ENCODE measurements around the gene SPACA9.

The SPACA9 gene

DNA sequence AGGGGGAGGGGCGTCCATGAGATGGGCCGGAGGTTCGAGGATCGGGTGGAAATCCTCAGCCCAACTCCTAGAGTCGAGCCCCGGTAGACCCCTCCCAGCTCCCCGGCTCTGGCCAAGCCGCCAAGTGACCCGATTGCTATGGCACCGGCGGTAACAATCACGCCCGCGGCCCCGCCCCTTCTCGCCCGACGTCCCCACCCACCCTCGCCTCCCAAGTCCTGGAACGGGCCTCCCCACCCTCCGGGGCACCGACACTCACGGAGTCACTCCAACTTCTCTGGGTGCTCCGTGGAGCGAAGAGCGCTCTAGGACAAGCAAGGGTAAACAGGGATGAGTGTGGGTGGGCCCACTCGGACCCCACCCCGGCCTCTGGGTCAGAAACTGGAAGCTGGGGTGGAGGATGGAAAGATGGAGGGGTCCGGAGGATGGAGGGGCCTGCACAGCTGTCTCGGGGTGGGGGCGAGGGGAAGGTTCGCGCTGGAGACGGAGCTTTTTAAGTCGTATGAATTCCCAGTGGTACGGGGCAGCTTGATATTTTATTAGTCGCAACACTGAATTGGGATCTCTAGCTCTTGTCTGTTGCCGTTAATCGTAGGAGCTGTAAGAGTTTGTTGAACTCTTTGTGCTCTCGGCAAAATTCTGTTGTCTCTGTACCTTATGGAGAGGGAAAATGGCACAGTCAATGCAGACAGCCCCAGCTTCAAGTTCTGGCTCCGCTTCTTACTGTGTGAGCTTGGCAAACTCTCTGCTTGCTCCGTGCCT lies at the start of gene SPACA9:
Gene SPACA9, plus strand, starts transcription at position 204 of the 762 bp plus-strand sequence. CDS start 5,050 bp downstream, outside the sequence.
- DNase-seq (ENCODE audit: low read depth) = no peak

DNA sequence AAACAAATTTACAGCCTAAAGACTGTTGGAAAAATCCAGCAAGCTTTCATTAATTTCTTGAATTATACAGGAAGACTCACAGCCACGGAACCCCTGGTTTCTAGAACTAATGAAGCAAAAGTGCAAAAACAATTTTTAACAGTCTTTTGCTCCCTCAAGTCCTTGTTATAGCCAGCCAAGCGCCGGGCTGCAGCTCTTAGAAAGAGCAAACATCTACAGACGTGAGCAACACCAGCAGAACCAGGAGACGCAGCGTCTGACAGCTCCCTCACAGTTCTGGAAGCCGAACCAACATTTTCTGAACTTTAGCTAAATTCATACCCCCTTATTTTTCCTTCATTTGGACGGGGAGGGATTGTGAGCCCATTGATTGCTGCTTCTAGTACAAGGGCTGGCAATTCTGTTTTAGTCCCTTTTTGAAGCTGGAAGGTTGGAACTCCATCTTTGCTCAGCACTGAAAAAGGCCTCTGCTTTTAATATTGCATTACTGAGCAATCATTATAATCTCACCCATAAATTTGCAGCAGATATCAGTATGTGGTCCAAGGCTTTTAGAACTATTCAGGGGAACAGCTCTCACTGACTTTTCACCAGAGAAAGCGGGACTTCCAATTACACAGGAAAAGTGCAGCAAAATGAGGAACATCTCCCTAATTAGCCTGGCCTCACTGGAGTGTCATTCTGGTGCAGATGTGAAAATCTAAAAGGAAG lies 46.4 kb upstream of the SPACA9 start:
- DNase-seq (ENCODE audit: low read depth) = no peak
- H3K4me3 ChIP-seq (ENCODE audit: low read depth, low read length) = no peak overlapping the region
- TF ChIP-seq, protein P1, sequence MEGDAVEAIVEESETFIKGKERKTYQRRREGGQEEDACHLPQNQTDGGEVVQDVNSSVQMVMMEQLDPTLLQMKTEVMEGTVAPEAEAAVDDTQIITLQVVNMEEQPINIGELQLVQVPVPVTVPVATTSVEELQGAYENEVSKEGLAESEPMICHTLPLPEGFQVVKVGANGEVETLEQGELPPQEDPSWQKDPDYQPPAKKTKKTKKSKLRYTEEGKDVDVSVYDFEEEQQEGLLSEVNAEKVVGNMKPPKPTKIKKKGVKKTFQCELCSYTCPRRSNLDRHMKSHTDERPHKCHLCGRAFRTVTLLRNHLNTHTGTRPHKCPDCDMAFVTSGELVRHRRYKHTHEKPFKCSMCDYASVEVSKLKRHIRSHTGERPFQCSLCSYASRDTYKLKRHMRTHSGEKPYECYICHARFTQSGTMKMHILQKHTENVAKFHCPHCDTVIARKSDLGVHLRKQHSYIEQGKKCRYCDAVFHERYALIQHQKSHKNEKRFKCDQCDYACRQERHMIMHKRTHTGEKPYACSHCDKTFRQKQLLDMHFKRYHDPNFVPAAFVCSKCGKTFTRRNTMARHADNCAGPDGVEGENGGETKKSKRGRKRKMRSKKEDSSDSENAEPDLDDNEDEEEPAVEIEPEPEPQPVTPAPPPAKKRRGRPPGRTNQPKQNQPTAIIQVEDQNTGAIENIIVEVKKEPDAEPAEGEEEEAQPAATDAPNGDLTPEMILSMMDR (IDR thresholded peaks at IDR 0.05; ENCODE audit: low read depth, low read length, missing control alignments) = no peak

More for the DNA sequence above, at the start of gene SPACA9:
- peak within 1 kb of the TSS; percentile 94 for H3K4me3 ChIP-seq (ENCODE audit: low read depth, low read length)
- TF ChIP-seq, protein P1 (IDR thresholded peaks at IDR 0.05; ENCODE audit: low read depth, low read length, missing control alignments) = no peak

DNA sequence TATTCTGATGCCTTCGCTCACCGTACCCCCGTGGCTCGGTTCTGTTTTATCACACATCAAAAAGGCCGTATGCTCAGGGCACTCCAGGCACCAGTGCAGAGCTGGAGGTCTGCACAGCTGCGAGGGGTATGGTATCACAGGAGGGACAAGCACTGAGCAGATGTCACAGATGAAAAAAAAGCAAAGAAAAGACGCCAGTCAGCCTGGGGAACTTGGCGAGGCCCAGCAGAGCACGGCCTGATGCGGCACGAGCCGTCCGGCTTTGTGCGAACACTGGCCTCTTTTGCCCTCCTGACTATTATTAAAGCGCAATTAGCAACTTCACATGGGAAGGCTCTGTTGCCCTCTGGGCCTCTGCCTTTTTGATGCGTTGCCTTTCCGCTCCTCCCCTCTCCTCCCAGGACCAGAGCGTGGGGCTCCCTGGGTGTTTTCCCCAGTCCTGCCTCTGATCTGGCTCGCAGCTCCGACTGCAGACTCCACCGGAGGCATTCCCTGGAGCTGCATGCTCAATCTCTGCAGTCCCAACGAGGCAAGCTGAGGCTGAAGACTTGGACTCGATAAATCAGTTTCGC lies 45.1 kb upstream of the SPACA9 start:
- DNase-seq (ENCODE audit: low read depth) = no peak
- TF ChIP-seq, protein P1 (IDR thresholded peaks at IDR 0.05; ENCODE audit: low read depth, low read length, missing control alignments) = no peak
- H3K4me3 ChIP-seq (ENCODE audit: low read depth, low read length) = no peak overlapping the region

DNA sequence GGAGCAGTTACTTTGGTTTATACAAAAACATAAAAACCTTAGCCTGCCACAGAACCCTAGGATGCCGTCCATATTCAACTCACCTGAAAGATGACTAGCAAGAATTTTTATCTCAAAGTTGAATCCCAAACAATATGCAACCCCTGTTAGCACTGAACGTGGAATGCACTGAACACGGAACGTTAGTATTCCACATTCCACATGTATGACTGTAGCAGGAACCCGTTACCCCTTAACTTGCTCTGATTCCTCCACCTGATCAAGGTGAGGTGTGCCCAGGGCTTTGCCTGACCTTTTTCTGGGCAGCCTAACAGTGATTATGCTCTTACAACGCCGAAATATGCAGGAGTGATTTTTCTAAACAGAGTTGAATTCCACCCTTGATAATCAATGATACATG lies 44.4 kb upstream of the SPACA9 start:
- no peak overlapping the region for H3K4me3 ChIP-seq (ENCODE audit: low read depth, low read length)
- no peak for DNase-seq (ENCODE audit: low read depth)
- TF ChIP-seq, protein P1 (IDR thresholded peaks at IDR 0.05; ENCODE audit: low read depth, low read length, missing control alignments) = no peak

DNA sequence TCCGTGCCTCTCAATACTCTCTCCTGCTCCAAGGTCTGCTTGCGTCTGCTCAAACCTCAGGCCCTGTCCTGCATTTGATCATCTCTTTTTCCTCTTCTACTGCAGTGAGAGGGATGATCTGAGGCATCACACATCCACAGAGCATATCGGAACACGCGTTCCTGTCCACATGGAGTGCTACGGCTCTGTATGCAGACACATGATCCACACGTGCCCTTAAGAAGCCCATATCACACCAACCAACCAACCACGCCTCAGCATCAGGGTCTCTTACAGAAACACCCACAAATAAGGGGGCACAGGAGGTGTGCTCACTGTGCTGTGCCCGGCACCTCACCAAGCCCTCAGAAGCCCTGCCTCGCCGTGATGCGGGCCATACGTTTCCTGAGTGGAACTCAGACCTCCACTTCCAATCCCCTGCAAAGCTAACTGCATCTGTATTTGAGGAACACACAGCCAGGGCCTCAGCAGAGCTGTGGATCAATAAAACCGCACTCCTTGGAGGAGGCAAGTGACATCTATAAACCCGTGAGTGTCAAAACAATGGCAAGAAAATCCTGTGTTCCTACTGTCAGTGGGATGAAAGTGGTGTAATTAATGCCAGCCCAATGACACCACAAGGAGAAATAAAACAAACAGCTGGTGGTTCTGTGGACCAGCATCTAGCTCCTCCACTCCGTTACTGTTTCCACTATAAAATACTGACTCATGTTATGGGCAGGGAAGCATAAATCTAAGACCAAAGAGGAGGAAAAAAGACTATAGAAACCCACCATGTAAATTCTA lies 41.0 kb upstream of the SPACA9 start:
- no peak for DNase-seq (ENCODE audit: low read depth)
- H3K4me3 ChIP-seq (ENCODE audit: low read depth, low read length) = no peak overlapping the region
- TF ChIP-seq, protein P1 (IDR thresholded peaks at IDR 0.05; ENCODE audit: low read depth, low read length, missing control alignments) = no peak

DNA sequence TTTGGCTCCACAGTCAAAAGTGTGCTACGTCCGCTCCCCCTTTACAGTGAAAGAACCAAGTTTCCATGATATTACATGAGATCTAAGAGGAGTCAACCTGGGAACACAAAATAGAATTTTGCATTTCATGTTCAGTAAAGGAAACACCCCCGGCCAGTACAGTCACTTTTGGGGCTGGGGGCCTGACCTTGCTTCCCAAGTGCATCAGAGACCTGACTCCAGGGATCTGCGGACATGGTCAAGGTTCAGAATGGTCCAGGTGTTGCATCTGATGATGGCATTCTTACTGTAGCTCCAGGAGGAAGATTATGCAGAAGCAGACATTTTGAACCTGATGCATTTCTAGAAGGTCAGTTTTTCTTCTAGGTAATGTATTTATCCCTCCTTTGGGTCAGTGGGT lies 40.4 kb upstream of the SPACA9 start:
- H3K4me3 ChIP-seq (ENCODE audit: low read depth, low read length) = no peak overlapping the region
- TF ChIP-seq, protein P1 (IDR thresholded peaks at IDR 0.05; ENCODE audit: low read depth, low read length, missing control alignments) = no peak
- DNase-seq (ENCODE audit: low read depth) = no peak

Data from GM12864 (cell line).